H1 (cell line): Measurements from ENCODE around the gene STAMBPL1. TPM values are rescaled to one million over a fixed set of nuclear protein-coding genes. Genes with fewer than 3 reads are reported as not detected.

Source experiments
- CTCF ChIA-PET: fragments of 300-600 bp; sonication (Branson Sonifier 250); formaldehyde crosslinking; loops from one replicate; lab custom pipeline; 2021; ENCODE audit not compliant: partially characterized antibody; lab: Charles Lee
- POLR2A ChIA-PET: fragments of 300-600 bp; sonication (Branson Sonifier 250); formaldehyde crosslinking; loops from one replicate; lab custom pipeline; 2021; ENCODE audit warnings: inconsistent platforms; ENCODE audit not compliant: partially characterized antibody; lab: Charles Lee
- DNase-seq, 2 experiments: peaks; one replicate each; pipeline versions ENCODE4 v3.0.0 to v3.0.0-alpha.2; 2010 to 2022; ENCODE audit warnings: low spot score in 2 of 2, low read depth in 1 of 2, mixed read lengths in 1 of 2
- FAIRE-seq: peaks from 2 replicates; lab custom pipeline; 2011; peaks lifted over from hg19 to GRCh38; lab: Jason Lieb, UNC
- H2AFZ ChIP-seq: 2 replicates; pipeline ENCODE4 v1.8.1; 2012; ENCODE audit warnings: low read length, inconsistent platforms
- H2AK5ac ChIP-seq: 2 replicates; pipeline ENCODE4 v1.6.1; 2013; ENCODE audit warnings: low read depth, low read length
- H2BK120ac ChIP-seq: replicated peaks from 2 replicates; pipeline ENCODE3; 2013; ENCODE audit warnings: low read depth, low read length, inconsistent platforms
- H2BK12ac ChIP-seq: 2 replicates; pipeline ENCODE4 v1.6.1; 2013; ENCODE audit warnings: low read depth, low read length
- H2BK15ac ChIP-seq: 2 replicates; pipeline ENCODE4 v1.6.1; 2013; ENCODE audit warnings: low read length
- H2BK20ac ChIP-seq: 2 replicates; pipeline ENCODE4 v1.6.1; 2013; ENCODE audit warnings: low read length
- H2BK5ac ChIP-seq: 2 replicates; pipeline ENCODE4 v1.6.1; 2013; ENCODE audit warnings: low read depth, low read length
- H3K14ac ChIP-seq: 2 replicates; pipeline ENCODE4 v1.6.1; 2013; ENCODE audit warnings: inconsistent platforms; ENCODE audit not compliant: insufficient read length
- H3K18ac ChIP-seq: 2 replicates; pipeline ENCODE4 v1.6.1; 2013; ENCODE audit warnings: low read length; ENCODE audit errors: extremely low read depth
- H3K23ac ChIP-seq: 2 replicates; pipeline ENCODE4 v1.6.1; 2013; ENCODE audit warnings: inconsistent platforms; ENCODE audit not compliant: insufficient read length
- H3K23me2 ChIP-seq: 2 replicates; pipeline ENCODE4 v1.6.1; 2013; ENCODE audit warnings: low read depth, low read length
- H3K27ac ChIP-seq: 2 replicates; pipeline ENCODE4 v1.6.1; 2011; ENCODE audit warnings: low read depth, low read length, inconsistent platforms
- H3K27me3 ChIP-seq, 4 experiments: replicated peaks in 1 of 4; 1 replicate in 1 of 4; 2 replicates in 3 of 4; pipeline versions ENCODE4 v1.6.1 to v1.8.1; 2011 to 2013; ENCODE audit warnings: low read length in 3 of 4, mild to moderate bottlenecking in 3 of 4, inconsistent platforms in 2 of 4, mixed read lengths in 2 of 4, moderate library complexity in 1 of 4; ENCODE audit not compliant: control insufficient read depth in 3 of 4, insufficient read depth in 3 of 4; ENCODE audit errors: extremely low read depth in 1 of 4
- H3K36me3 ChIP-seq, 4 experiments: 2 replicates each; pipeline versions ENCODE4 v1.6.1 to v1.8.1; 2011 to 2013; ENCODE audit warnings: mild to moderate bottlenecking in 4 of 4, low read length in 3 of 4, moderate library complexity in 2 of 4, control low read depth in 1 of 4, inconsistent platforms in 1 of 4; ENCODE audit not compliant: insufficient read depth in 4 of 4, control insufficient read depth in 2 of 4
- H3K4ac ChIP-seq: replicated peaks from 2 replicates; pipeline ENCODE3; 2013; ENCODE audit warnings: low read length, low read depth, mixed read lengths, inconsistent platforms; ENCODE audit not compliant: insufficient read length
- H3K4me1 ChIP-seq, 4 experiments: replicated peaks in 1 of 4; 1 replicate in 1 of 4; 2 replicates in 3 of 4; pipeline versions ENCODE4 v1.6.1 to v1.8.1; 2011 to 2013; ENCODE audit warnings: low read length in 3 of 4, inconsistent platforms in 2 of 4, mixed read lengths in 1 of 4; ENCODE audit not compliant: insufficient read depth in 4 of 4, control insufficient read depth in 3 of 4
- H3K4me2 ChIP-seq, 2 experiments: 2 replicates each; pipeline versions ENCODE4 v1.6.1 to v1.8.1; 2011 to 2013; ENCODE audit warnings: low read depth in 2 of 2, low read length in 2 of 2, control low read depth in 1 of 2, inconsistent platforms in 1 of 2, mild to moderate bottlenecking in 1 of 2; ENCODE audit not compliant: insufficient read depth in 1 of 2
- H3K4me3 ChIP-seq, 4 experiments: fragments of 200-600, 300-600 bp in 1 of 4; sonication (generic), shearing (Covaris generic), sonication (Bioruptor Twin) in 1 of 4; 2 replicates each; pipeline versions ENCODE4 v1.5.1 to v1.8.1; 2011 to 2016; ENCODE audit warnings: low read length in 4 of 4, low read depth in 3 of 4, control low read depth in 2 of 4, inconsistent platforms in 2 of 4, mild to moderate bottlenecking in 2 of 4, mixed read lengths in 1 of 4, moderate library complexity in 1 of 4; ENCODE audit not compliant: insufficient read depth in 2 of 4; ENCODE audit errors: extremely low read depth in 1 of 4
- H3K56ac ChIP-seq: replicated peaks from 2 replicates; pipeline ENCODE3; 2013; ENCODE audit warnings: low read depth, mild to moderate bottlenecking, mixed read lengths, low read length, inconsistent platforms; ENCODE audit not compliant: insufficient read length
- H3K79me1 ChIP-seq: 2 replicates; pipeline ENCODE4 v1.6.1; 2013; ENCODE audit warnings: low read depth, low read length, control low read depth
- H3K79me2 ChIP-seq, 2 experiments: 2 replicates each; pipeline versions ENCODE4 v1.6.1 to v1.8.1; 2012 to 2013; ENCODE audit warnings: low read length in 2 of 2, mild to moderate bottlenecking in 2 of 2, inconsistent platforms in 1 of 2; ENCODE audit not compliant: insufficient read depth in 2 of 2, control insufficient read depth in 1 of 2
- H3K9ac ChIP-seq, 4 experiments: replicated peaks in 1 of 4; 1 replicate in 1 of 4; 2 replicates in 3 of 4; pipeline versions ENCODE4 v1.6.1 to v1.8.1; 2011 to 2013; ENCODE audit warnings: low read depth in 3 of 4, low read length in 3 of 4, control low read depth in 2 of 4, mild to moderate bottlenecking in 2 of 4, moderate library complexity in 2 of 4, inconsistent platforms in 1 of 4; ENCODE audit errors: extremely low read depth in 1 of 4
- H3K9me3 ChIP-seq, 2 experiments: 2 replicates each; pipeline versions ENCODE4 v1.6.1 to v1.8.1; 2012 to 2013; ENCODE audit warnings: mild to moderate bottlenecking in 2 of 2, moderate library complexity in 2 of 2, control low read depth in 1 of 2, inconsistent platforms in 1 of 2, low read depth in 1 of 2, low read length in 1 of 2, mixed read lengths in 1 of 2; ENCODE audit not compliant: insufficient read depth in 2 of 2
- H4K20me1 ChIP-seq, 2 experiments: replicated peaks in 1 of 2; 2 replicates each; pipeline versions ENCODE3 to v1.8.1; 2011 to 2013; ENCODE audit warnings: inconsistent platforms in 2 of 2, low read length in 2 of 2, mild to moderate bottlenecking in 1 of 2; ENCODE audit not compliant: insufficient read depth in 2 of 2, control insufficient read depth in 1 of 2
- H4K5ac ChIP-seq: 2 replicates; pipeline ENCODE4 v1.6.1; 2013; ENCODE audit warnings: low read length, low read depth, mixed read lengths, inconsistent platforms; ENCODE audit not compliant: insufficient read length
- H4K8ac ChIP-seq: 2 replicates; pipeline ENCODE4 v1.8.0; 2013; ENCODE audit warnings: mild to moderate bottlenecking, moderate library complexity, low read length, inconsistent platforms; ENCODE audit not compliant: insufficient read depth; ENCODE audit errors: extremely low read depth
- H4K91ac ChIP-seq: replicated peaks from 2 replicates; pipeline ENCODE3; 2013; ENCODE audit warnings: low read length, mixed read lengths, inconsistent platforms; ENCODE audit not compliant: insufficient read length
- GABPA ChIP-seq: IDR thresholded peaks from 2 replicates; pipeline ENCODE4 v1.6.1; 2011; ENCODE audit warnings: mild to moderate bottlenecking, low read length, moderate library complexity, borderline replicate concordance; ENCODE audit not compliant: insufficient read depth
- HDAC2 ChIP-seq, 2 experiments: fragments of 300-600 bp in 1 of 2; sonication (generic) in 1 of 2; IDR thresholded peaks; 2 replicates each; pipeline ENCODE4 v1.6.1; 2011 to 2012; ENCODE audit warnings: low read depth in 2 of 2, low read length in 2 of 2, mild to moderate bottlenecking in 2 of 2, moderate library complexity in 2 of 2, borderline replicate concordance in 1 of 2, inconsistent platforms in 1 of 2
- POLR2A ChIP-seq, 2 experiments: IDR thresholded peaks; 1 replicate in 1 of 2; 2 replicates in 1 of 2; pipeline ENCODE4 v1.6.1; 2011; ENCODE audit warnings: low read depth in 2 of 2, low read length in 2 of 2, mild to moderate bottlenecking in 2 of 2; ENCODE audit errors: control extremely low read depth in 1 of 2
- WGBS, 2 experiments: shearing (Covaris generic) in 1 of 2; methylation state at CpG; one replicate each; pipeline versions ENCODE4 v1.1.6 to v1.1.7; 2013 to 2015; ENCODE audit warnings: low lambda C conversion rate in 2 of 2, mixed read lengths in 2 of 2, inconsistent platforms in 1 of 2, low coverage in 1 of 2, missing lambda C conversion rate in 1 of 2; ENCODE audit not compliant: insufficient replicate concordance in 2 of 2, insufficient coverage in 1 of 2, insufficient read length in 1 of 2; ENCODE audit errors: extremely low coverage in 1 of 2, missing lambda C conversion rate in 1 of 2; 5-methylcytosine and 5-hydroxymethylcytosine counted together
- polyA plus RNA-seq, 7 experiments: library from polyadenylated mRNA; depleted of rRNA in 3 of 7; stranded (reverse) in 5 of 7; unstranded in 2 of 7; fragments of >200 nt in 5 of 7; fragments of 200-250 nt in 2 of 7; gene quantifications; 1 replicate in 5 of 7; 2 replicates in 1 of 7; 4 replicates in 1 of 7; pipeline versions ENCODE4 v1.2.1 to v1.2.3, GENCODE V29; 2011 to 2013; ENCODE audit warnings: missing spikeins in 2 of 7, mixed read lengths in 2 of 7
- total RNA-seq: library from RNA; stranded (reverse); fragmentation: NEBNext Ultra II Directional; extraction: Animal tissue kit (Norgen Biotek cat#: 25700); gene quantifications from 2 replicates; pipeline ENCODE4 v1.2.1, GENCODE V29; 2021

Gene STAMBPL1
- total and polyA plus RNA-seq, 2 of the 8 experiments (the other 6 are each of a cell fraction or from before 2014, with no cell fraction given): 5.5 TPM

DNA sequence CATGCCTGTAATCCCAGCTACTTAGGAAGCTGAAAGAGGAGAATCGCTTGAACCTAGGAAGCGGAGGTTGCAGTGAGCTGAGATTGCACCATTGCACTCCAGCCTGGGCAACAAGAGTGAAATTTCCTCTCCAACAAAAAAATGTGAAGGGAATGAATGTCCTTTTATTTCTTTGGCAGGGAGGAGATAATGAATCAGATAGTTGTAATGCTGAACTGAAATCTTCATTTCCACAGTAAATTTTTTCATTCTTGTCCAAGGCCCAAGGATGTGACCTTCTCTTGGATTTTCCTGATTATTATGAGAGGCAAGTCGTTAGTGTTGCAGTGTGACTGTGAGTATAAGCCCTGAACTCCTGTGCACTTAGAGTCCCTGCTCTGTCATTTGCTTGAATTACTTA is 13.6 kb downstream of the STAMBPL1 start:
- H3K23me2 ChIP-seq: no peaks in the 10 kb centered on the region; the same call in 1 of the 2 replicates
- H3K4ac ChIP-seq: no peak overlapping the region
- H2BK15ac ChIP-seq: no peak overlapping the region
- ChIA-PET POLR2A (no interaction called here), CTCF (interaction anchor here (2.7 to 3.0 kb wide), 2 partner anchors 40 to 57 kb away, joined by 11 to 20 read pairs; no protein-coding TSS in a partner anchor)
- H2BK120ac ChIP-seq: no peak overlapping the region
- H3K36me3 ChIP-seq: no peaks in the 10 kb centered on the region
- no peak for TF ChIP-seq HDAC2 (IDR thresholded peaks at IDR 0.05; ENCODE audit: borderline replicate concordance in 1 of 2, low read depth in 2 of 2, low read length in 2 of 2)
- TF ChIP-seq GABPA: no peak
- no peak for TF ChIP-seq POLR2A (IDR thresholded peaks at IDR 0.05; ENCODE audit: control extremely low read depth in 1 of 2, low read depth in 2 of 2, low read length in 2 of 2)
- DNase-seq: no peak
- no peak overlapping the region for H2BK12ac ChIP-seq
- no peak overlapping the region for H3K23ac ChIP-seq
- H4K91ac ChIP-seq: no peak overlapping the region
- 90% methylated on average over 3 of the region's 3 CpGs; no CpG with 5 or more reads in 1 of the 2 experiments for WGBS, 2 experiments
- H3K79me1 ChIP-seq: no peaks in the 10 kb centered on the region
- no peak overlapping the region for H2BK5ac ChIP-seq
- H2BK20ac ChIP-seq: no peak overlapping the region
- H4K20me1 ChIP-seq: no peaks in the 10 kb centered on the region
- H4K8ac ChIP-seq: no peak overlapping the region
- no peak for FAIRE-seq
- no peak overlapping the region for H3K27ac ChIP-seq
- H3K14ac ChIP-seq: no peak overlapping the region
- no peaks in the 10 kb centered on the region for H3K27me3 ChIP-seq
- H3K4me3 ChIP-seq: no peak overlapping the region
- H3K18ac ChIP-seq: no peak overlapping the region
- H2AK5ac ChIP-seq: no peak overlapping the region
- no peak overlapping the region for H3K9ac ChIP-seq
- H3K79me2 ChIP-seq: no peaks in the 10 kb centered on the region
- peaks cover 0 to 8% (median 3%) of the 10 kb centered on the region in 4 experiments; a peak in 3 of 7 replicates for H3K4me1 ChIP-seq
- H3K4me2 ChIP-seq: no peak overlapping the region
- no peak overlapping the region for H3K56ac ChIP-seq
- no peak overlapping the region for H4K5ac ChIP-seq
- H2AFZ ChIP-seq: no peak overlapping the region
- H3K9me3 ChIP-seq: no peaks in the 10 kb centered on the region
